ENCODE measurements around the gene NDUFV3. TPM values are rescaled to one million over a fixed set of nuclear protein-coding genes. Genes with fewer than 3 reads are reported as not detected.

Gene NDUFV3
- total RNA-seq, 4 donors from 2014 or later, result 41.4 to 61.0 (median 49.5) TPM

DNA sequence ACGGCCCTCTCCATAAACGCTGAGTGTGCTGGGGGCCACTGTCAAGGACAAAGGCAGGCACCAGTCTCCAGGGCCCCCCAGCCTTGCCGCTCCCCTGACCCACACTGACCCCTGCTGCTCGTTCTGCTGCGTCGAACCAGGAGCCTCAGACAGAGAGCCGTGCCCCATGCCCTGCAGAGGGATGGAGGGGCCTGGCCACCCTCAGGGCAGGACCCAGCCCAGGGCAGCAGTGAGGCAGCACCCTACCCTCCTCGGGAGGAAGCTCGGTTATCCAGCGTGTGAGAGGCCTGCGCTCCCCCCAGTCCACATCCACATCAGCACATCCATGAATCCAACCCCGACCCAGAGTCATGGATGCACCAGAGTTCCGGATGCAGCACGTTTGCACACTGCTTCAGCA is 28.8 kb upstream of the NDUFV3 start:
- TF ChIP-seq CTCF (IDR thresholded peaks at IDR 0.05; ENCODE audit: low read depth), result no peak

DNA sequence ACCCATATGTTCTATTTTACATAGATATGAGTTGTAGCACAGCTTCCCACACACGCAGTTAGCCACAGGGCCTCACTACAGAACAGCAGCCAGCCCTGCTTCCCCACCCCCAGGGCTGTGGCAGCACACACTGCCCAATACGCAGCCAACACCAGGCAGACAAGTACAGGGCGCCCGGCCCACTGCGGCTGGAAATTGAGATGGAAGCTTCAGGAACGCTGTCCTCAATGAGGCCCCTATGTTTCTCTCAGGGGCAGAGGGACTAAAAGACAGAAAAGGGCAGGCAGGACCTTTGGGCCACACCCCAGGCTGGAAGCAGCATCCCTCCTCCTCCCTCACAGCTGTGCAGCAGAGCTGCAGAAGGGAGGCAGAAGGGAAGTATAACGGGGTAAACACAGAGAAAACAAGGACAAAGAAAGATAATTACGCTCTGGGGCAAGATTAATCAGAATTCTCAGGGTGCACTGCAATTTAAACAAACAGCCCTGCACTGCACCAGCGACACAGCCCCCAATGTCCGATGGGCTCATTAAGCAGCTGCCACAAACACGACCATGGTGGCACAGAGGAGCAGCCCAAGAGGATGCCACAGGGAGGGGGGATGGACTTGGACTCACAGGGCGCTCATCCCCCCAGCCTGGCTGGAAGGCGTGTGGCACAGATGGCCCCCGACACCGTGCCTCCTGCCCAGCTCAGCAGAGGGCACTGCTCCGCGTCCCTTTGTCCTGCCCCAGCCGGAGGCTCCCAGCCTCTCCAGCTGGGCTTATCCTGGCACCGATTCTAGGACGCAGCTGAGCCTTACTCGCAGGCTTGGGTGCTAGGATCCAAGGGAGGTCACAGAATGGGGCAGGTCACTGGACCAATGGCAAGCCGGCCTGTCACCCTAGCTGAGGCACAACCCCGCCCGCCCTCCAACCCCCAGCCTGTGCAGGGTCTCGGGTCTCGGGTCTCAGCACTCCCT is 28.0 kb upstream of the NDUFV3 start:
- TF ChIP-seq CTCF (IDR thresholded peaks at IDR 0.05; ENCODE audit: low read depth), result no peak

DNA sequence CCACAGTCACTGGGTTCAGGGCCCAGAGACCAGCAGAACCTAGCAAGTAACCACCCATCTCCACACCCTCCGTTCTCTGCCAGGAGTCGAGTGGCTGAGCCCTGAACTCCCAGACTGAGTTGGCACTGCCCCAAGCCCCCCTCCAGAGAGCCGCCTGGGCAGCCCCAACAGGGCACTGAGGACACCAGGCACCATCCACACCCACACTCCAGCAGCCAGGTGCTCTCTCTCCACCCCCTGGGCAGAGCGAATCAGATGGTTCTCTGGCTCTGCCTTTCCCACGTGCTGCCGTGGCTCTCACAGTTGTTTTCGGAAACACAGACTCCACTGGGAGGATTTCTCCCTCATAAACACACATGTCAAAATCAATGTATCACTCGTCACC is 27.3 kb upstream of the NDUFV3 start:
- TF ChIP-seq CTCF (IDR thresholded peaks at IDR 0.05; ENCODE audit: low read depth), result no peak

DNA sequence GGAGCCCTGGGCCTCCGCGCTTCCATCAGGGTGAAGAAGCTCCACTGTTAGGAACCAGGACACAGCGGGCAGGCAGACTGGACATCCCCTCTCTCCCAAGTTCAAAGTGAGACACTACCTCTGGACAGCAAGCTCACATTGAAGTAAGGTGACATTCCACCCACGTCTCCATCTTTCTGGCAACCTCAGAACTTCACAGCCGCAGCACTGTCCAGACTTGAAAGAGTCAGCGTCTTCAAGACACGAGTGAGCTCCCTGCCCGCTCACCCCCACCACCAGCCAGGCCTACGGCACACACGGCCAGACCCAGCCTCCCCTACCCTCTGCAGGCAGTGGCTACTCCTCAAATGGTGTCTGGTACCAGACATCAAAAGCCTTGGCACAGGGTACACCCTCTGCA is 24.9 kb upstream of the NDUFV3 start:
- no peak for TF ChIP-seq CTCF (IDR thresholded peaks at IDR 0.05; ENCODE audit: low read depth)

- no peak for TF ChIP-seq CTCF (IDR thresholded peaks at IDR 0.05; ENCODE audit: low read depth)
Measured at GRCh38 chr21:42873096-42873495, 20.0 kb upstream of the NDUFV3 start.

- no peak for TF ChIP-seq CTCF (IDR thresholded peaks at IDR 0.05; ENCODE audit: low read depth)
Measured at GRCh38 chr21:42878678-42878992, 14.5 kb upstream of the NDUFV3 start.

GRCh38 chr21:42878993-42879787 is 13.9 kb upstream of the NDUFV3 start, which contains the start of gene WDR4:
Gene WDR4 (minus strand): TSS chr21:42879539. CDS start chr21:42879495, 44 bp downstream.
- no peak for TF ChIP-seq CTCF (IDR thresholded peaks at IDR 0.05; ENCODE audit: low read depth)

All from subcutaneous adipose tissue (tissue), 4 donors.